Activated naive CD4-positive, alpha-beta T cell treated with anti-CD3 and anti-CD28 coated beads, Interleukin-2, amount 50 U/mL, for 24 hours (primary cell): ENCODE results near the gene PTPRM.

ENCODE experiments used
- H3K27ac Mint-ChIP-seq: one replicate; pipeline ENCODE4 v1.8.0; 2021; ENCODE audit warnings: mild to moderate bottlenecking, mixed read lengths
- H3K27me3 Mint-ChIP-seq: one replicate; pipeline ENCODE4 v1.8.0; 2021; ENCODE audit warnings: mixed read lengths
- H3K36me3 Mint-ChIP-seq: one replicate; pipeline ENCODE4 v1.8.0; 2021; ENCODE audit warnings: mixed read lengths
- H3K4me1 Mint-ChIP-seq: one replicate; pipeline ENCODE4 v1.8.0; 2021; ENCODE audit warnings: mixed read lengths
- H3K4me3 Mint-ChIP-seq: one replicate; pipeline ENCODE4 v1.8.0; 2021; ENCODE audit warnings: mild to moderate bottlenecking, mixed read lengths
- H3K9me3 Mint-ChIP-seq: one replicate; pipeline ENCODE4 v1.8.0; 2021; ENCODE audit warnings: mixed read lengths

PTPRM gene

DNA sequence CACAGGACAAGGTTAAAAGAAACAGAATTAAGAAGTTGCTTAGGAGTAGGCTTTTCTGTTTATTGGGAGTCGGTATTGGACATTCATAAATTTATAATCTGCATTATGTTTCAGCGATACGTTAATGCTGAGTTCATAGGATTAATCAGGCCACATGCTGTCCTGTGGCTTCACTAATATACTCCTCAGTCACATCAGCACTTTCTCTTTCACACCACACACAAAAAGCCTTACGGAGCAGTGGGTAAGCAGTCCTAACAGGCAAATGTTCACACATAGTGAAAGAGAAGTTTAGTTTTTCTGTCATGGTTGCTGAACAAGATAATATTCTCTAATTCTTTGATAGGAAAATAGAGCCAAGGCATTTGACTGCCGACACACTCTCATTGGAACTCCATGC is 630.4 kb downstream of the PTPRM start:
- H3K4me3 Mint-ChIP-seq: no peak overlapping the region
- no peaks in the 10 kb centered on the region for H3K4me1 Mint-ChIP-seq
- no peaks in the 10 kb centered on the region for H3K9me3 Mint-ChIP-seq
- H3K27ac Mint-ChIP-seq: no peak overlapping the region
- H3K36me3 Mint-ChIP-seq: no peaks in the 10 kb centered on the region
- no peaks in the 10 kb centered on the region for H3K27me3 Mint-ChIP-seq

DNA sequence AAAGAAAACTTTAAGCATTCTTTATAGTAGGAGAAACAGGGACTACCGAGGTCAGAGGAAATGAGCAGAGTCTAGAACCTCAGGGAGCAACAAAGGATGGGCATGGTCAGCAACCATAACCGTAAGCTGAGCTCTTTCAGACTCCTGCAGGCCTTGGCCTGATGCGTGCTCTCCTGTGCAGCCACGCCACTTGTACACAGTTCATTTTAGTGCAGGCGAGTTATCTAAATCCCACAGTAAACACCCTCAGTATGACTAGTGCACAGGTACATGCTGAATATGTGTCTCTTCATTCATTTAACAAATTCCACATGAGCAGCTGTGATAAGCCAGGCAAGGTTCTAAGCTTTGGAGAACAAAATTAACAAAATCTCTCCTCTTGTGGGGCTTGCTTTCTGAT is 640.9 kb downstream of the PTPRM start:
- Mint-ChIP-seq H3K27ac (no peak overlapping the region), H3K9me3 (peaks cover 11% of the 10 kb centered on the region), H3K36me3 (peaks cover 1% of the 10 kb centered on the region), H3K4me1 (no peaks in the 10 kb centered on the region), H3K27me3 (peaks cover 1% of the 10 kb centered on the region), H3K4me3 (no peak overlapping the region)

DNA sequence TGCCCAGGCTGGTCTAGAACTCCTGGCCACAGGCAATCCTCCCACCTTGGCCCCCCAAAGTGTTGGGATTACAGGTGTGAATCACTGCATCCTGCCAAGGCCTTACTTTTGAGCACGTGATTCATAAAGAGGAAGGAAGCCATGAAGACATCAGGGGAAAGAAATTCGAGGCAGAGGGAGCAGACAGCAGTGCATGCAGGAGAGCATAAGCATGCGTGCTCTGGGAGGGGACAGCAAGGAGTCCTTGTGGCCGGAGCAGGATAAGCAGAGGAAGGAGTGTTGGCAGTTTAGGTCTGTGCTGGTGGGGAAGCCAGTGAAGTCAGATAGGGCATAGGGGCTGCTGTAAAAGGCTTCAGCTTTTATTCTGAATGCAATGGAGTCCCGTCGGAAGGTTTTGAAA is 641.6 kb downstream of the PTPRM start:
- peaks cover 11% of the 10 kb centered on the region for H3K9me3 Mint-ChIP-seq
- H3K27ac Mint-ChIP-seq: no peak overlapping the region
- H3K27me3 Mint-ChIP-seq: peaks cover 1% of the 10 kb centered on the region
- no peaks in the 10 kb centered on the region for H3K4me1 Mint-ChIP-seq
- no peak overlapping the region for H3K4me3 Mint-ChIP-seq
- H3K36me3 Mint-ChIP-seq: peaks cover 1% of the 10 kb centered on the region

DNA sequence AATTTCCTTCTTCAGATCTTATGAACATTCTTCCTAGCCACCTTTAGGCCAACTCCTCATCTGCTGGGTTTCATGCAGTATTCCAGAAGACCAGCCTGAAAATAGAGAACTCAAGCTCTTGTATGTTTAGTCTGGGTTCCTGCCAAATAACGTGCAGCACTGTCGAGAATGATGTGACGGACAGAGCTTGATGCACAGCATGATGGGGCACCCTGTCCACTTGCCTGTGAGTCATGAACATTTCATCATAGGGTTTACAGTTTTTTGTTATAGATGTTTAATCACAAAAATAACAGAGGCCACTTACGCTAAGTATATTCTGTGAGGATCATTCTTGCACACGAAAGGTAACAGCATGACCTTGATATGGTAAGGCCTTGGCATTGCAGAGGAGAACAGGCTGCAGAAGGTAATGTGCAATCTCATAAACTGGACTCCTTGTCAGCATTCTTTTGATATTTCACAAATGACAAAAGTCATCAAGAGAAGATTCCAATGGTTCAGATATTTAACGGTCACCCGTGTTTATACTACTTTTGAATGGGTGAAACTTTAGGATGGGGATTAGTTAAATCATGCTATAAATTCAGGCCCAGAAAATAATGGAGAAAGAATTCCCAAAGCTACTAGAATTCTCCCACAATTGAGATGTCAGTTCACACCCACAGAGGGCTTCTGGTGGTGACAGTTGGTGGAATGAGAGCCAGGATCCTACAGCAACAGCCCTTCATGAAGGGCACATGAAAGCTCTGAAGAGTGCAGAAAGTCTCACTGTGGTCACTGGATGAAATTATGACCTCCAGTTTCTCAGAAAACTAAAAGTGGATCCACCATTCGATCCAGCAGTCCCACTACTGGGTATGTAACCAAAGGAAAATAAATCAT is 646.0 kb downstream of the PTPRM start:
- no peaks in the 10 kb centered on the region for H3K4me1 Mint-ChIP-seq

DNA sequence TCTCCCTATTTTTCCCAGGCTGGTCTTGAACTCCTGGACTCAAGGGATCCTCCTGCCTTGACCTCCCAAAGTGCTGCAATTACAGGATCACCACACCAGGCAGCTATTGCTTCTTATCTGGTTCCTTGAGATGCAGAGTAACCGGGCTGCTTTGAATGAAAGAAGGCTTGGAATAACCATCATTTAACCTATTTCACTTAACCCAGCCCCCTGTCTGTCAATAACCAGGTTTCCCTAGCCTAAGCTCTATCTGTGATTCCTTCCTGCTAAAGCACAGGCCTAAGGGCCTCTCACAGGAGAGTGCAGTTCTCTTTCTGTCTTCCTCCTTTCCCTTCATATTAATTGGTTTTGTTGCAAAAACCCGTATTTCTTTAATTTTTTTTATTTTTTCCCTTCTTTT is 648.6 kb downstream of the PTPRM start:
- no peaks in the 10 kb centered on the region for H3K4me1 Mint-ChIP-seq
- no peak overlapping the region for H3K27ac Mint-ChIP-seq
- H3K9me3 Mint-ChIP-seq: peaks cover 2% of the 10 kb centered on the region
- H3K36me3 Mint-ChIP-seq: peaks cover 1% of the 10 kb centered on the region
- H3K27me3 Mint-ChIP-seq: no peaks in the 10 kb centered on the region
- no peak overlapping the region for H3K4me3 Mint-ChIP-seq

More for the DNA sequence above, 646.0 kb downstream of the PTPRM start:
- Mint-ChIP-seq H3K27ac (no peak overlapping the region), H3K4me3 (no peak overlapping the region), H3K27me3 (no peaks in the 10 kb centered on the region), H3K9me3 (peaks cover 7% of the 10 kb centered on the region), H3K36me3 (peaks cover 1% of the 10 kb centered on the region)

DNA sequence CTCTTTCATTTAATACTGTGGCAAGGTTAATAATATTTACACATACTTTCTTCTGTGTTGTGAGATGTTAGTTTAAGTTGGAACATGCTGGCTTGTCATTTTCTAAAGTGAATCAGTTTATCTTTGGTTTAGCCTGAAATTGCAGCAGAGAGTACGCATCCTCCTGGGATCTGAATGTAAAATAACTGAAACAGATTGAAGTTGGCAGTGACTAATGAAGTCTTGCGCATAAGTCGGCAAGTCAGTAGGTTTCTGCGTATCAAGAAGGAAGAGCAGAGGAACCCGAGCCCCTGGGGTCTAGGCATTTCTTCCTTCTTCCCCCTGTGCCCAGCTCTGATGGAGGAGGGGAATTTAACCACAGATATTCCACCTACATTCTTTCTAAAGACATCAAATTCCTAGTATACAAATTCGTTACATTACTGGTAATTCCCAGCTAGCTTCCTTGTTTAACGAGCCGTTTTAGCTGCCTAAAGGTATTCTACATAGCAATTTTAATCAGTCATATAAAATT is 650.0 kb downstream of the PTPRM start:
- H3K9me3 Mint-ChIP-seq: no peaks in the 10 kb centered on the region
- H3K27me3 Mint-ChIP-seq: no peaks in the 10 kb centered on the region
- no peak overlapping the region for H3K4me3 Mint-ChIP-seq
- H3K4me1 Mint-ChIP-seq: no peaks in the 10 kb centered on the region
- H3K36me3 Mint-ChIP-seq: no peaks in the 10 kb centered on the region
- no peak overlapping the region for H3K27ac Mint-ChIP-seq

DNA sequence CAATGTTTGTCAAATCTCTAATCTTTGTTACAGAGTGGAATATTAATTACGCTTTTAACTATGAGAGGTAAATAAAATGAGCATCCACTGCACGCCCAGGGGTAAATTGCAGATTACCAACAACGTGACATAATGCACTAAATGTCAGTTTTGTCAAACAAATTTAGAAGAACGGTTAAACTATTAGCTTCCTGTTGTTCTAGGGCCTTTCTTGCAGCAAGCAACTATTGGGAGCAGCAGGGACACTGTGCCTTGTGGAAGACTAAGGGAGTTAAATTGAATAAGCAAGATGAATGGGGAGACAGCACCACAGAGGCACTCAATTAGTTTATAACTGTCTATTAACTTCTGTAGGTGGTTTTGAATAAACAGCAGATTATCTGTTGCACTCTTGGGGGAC is 651.1 kb downstream of the PTPRM start:
- H3K27me3 Mint-ChIP-seq: no peaks in the 10 kb centered on the region
- no peak overlapping the region for H3K4me3 Mint-ChIP-seq
- no peaks in the 10 kb centered on the region for H3K4me1 Mint-ChIP-seq
- H3K9me3 Mint-ChIP-seq: no peaks in the 10 kb centered on the region
- H3K27ac Mint-ChIP-seq: no peak overlapping the region
- no peaks in the 10 kb centered on the region for H3K36me3 Mint-ChIP-seq

DNA sequence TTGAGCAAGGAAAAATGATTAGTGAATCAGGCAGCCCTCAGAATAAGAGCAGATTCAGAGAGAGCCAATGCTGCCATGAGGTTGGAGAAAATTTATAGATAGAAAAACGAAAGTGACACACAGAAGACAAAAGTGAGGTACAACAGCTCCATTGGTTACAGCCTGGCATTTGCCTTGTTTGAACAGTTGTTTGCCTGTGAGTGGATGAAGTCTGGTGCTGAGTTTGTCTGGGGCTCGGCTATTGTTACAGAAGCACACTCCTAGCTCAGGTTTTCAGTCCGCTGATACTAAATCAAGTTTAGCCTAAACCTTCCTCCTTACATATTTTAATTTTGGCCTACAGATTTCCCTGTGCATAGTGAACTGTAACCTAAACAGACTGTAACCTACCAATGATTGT is 654.3 kb downstream of the PTPRM start:
- H3K4me3 Mint-ChIP-seq: no peak overlapping the region
- no peaks in the 10 kb centered on the region for H3K27me3 Mint-ChIP-seq
- no peaks in the 10 kb centered on the region for H3K9me3 Mint-ChIP-seq
- H3K4me1 Mint-ChIP-seq: no peaks in the 10 kb centered on the region
- H3K27ac Mint-ChIP-seq: no peak overlapping the region
- H3K36me3 Mint-ChIP-seq: no peaks in the 10 kb centered on the region

DNA sequence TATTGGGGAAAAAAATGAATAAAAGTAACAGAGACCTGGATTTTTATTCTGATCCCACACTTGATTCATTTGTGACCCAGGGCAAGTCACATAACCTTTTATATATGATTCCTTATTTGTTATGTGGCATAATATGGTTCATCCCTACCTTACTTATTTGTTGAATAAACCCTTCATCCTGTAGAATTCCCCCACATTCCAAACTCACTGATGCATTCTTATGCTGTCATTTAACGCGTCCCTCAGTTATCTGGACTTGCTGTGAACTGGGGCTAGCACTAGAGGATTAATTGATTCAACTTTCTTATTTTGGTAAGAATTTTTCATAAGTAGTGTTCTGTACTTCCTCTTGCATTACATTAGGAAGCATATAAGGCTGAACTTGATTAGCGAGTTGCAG is 657.5 kb downstream of the PTPRM start:
- no peaks in the 10 kb centered on the region for H3K36me3 Mint-ChIP-seq
- H3K9me3 Mint-ChIP-seq: no peaks in the 10 kb centered on the region
- no peaks in the 10 kb centered on the region for H3K27me3 Mint-ChIP-seq
- no peak overlapping the region for H3K27ac Mint-ChIP-seq
- no peak overlapping the region for H3K4me3 Mint-ChIP-seq
- H3K4me1 Mint-ChIP-seq: no peaks in the 10 kb centered on the region

DNA sequence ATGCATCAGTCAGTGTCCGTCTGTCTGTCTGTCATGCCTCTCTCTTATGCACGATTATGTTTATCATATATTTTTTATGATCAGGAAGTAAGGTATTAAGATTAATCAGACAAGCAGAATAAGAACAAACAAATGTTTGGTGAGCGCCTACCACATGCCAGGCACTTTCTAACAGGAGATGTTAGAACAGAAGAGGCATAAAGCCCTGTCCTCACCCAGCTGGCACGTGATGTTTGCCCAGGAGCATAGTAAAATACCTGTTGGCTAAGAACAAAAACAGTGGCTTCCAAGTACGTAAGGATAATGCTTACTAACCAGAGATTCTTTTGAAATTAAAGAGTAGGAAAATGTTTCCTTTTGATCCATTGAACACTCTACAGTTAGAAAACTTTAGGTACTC is 661.9 kb downstream of the PTPRM start:
- Mint-ChIP-seq H3K4me3 (no peak overlapping the region), H3K27me3 (no peaks in the 10 kb centered on the region), H3K27ac (no peak overlapping the region), H3K9me3 (no peaks in the 10 kb centered on the region), H3K36me3 (no peaks in the 10 kb centered on the region), H3K4me1 (no peaks in the 10 kb centered on the region)

DNA sequence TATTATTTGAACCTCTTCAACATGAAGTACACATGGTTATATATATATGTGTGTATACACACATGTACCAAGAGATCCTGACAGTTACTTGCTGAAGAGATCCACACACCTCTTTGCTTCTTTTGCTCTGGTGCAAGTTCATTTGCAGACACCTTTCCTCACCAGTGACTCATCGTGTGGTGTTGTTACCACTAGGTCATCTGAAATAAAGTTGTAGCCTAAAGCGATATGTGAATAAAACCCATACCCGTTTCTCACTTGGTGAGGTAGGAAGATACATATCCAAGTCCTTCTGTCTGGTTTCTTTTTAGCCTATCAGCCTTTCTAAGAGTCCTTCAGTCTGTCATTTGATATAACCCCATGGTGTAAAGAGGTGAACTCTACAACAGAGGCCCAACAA is 662.7 kb downstream of the PTPRM start:
- Mint-ChIP-seq H3K36me3 (no peaks in the 10 kb centered on the region), H3K9me3 (no peaks in the 10 kb centered on the region), H3K27me3 (no peaks in the 10 kb centered on the region), H3K4me1 (no peaks in the 10 kb centered on the region), H3K4me3 (no peak overlapping the region), H3K27ac (no peak overlapping the region)

DNA sequence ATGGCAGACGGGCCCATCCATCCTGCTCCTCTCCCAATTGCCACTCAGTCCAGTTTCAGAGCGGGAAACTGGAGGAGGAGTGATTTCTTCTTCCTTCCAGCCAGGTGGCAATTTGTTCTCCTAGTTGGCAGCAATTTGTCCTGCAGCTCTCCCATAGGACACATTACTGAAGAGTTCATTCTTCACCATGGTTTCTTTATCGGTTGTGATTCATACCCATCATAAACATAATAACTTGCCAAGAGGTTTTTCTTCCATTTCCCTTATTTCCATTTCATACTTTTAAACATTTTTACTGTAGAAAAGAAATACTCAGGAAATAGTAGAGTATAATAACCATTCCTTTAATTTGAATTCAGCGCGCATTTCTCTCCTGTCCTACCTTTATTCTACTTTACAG is 664.2 kb downstream of the PTPRM start:
- no peaks in the 10 kb centered on the region for H3K9me3 Mint-ChIP-seq
- no peaks in the 10 kb centered on the region for H3K27me3 Mint-ChIP-seq
- no peak overlapping the region for H3K4me3 Mint-ChIP-seq
- H3K27ac Mint-ChIP-seq: no peak overlapping the region
- H3K4me1 Mint-ChIP-seq: no peaks in the 10 kb centered on the region
- H3K36me3 Mint-ChIP-seq: no peaks in the 10 kb centered on the region

DNA sequence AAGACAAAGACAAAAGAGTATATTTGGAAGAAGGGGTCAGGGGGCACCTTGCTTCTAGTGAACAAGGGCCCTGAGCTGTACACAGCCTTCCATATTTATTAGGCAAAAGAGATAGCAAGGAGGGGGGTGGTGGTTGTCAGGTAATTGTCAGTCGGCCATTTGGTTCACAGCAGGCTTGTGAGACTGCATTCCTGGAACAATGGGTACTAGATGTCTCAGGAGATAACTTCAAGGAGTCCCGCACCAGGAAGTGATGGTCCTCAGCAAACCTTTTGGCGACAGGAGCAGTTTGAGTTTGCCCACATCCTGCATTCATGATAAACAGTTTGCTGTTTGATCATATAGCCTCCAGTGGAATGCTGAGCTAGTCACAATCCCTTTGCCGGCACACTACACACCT is 665.7 kb downstream of the PTPRM start:
- Mint-ChIP-seq H3K27ac (no peak overlapping the region), H3K27me3 (no peaks in the 10 kb centered on the region), H3K9me3 (no peaks in the 10 kb centered on the region), H3K4me3 (no peak overlapping the region), H3K4me1 (no peaks in the 10 kb centered on the region), H3K36me3 (no peaks in the 10 kb centered on the region)

DNA sequence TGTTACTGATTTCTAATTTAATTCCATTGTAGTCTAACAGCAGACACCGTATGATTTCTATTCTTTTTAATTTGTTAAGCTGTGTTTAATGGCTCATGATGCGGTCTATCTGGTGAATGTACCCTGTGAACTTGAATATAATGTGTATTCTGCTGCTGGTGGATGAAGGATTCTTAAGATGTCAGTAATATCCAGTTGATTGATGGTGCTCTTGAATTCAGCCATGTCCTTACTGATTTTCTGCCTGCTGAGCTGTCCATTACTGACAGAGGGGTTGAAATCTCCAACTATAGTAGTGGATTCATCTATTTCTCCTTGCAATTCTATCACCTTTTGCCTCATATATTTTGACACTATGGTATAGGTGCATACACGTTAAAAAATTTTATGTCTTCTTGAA is 668.8 kb downstream of the PTPRM start:
- Mint-ChIP-seq H3K36me3 (no peaks in the 10 kb centered on the region), H3K27ac (no peak overlapping the region), H3K27me3 (no peaks in the 10 kb centered on the region), H3K9me3 (peaks cover 7% of the 10 kb centered on the region), H3K4me3 (no peak overlapping the region), H3K4me1 (no peaks in the 10 kb centered on the region)

DNA sequence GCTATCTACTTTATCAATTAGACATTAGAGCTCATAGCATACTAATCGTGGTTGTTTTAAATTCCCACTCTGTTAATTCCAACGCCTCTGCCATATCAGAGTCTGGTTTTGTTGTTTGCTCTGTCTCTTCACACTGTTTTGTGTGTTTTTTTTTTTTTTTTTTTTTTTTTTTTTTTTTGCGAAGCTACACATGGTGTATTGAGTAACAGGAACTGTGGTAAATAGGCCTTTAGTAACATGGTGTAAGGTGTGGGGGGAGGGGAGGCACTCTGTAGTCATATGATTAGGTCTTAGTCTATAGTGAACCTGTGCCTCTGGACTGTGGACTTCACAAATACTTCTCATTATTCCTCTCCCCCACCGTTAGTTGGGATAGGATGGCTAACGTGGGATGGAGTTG is 671.4 kb downstream of the PTPRM start:
- H3K4me3 Mint-ChIP-seq: no peak overlapping the region
- H3K9me3 Mint-ChIP-seq: peaks cover 7% of the 10 kb centered on the region
- no peaks in the 10 kb centered on the region for H3K27me3 Mint-ChIP-seq
- H3K27ac Mint-ChIP-seq: no peak overlapping the region
- no peaks in the 10 kb centered on the region for H3K36me3 Mint-ChIP-seq
- no peaks in the 10 kb centered on the region for H3K4me1 Mint-ChIP-seq

DNA sequence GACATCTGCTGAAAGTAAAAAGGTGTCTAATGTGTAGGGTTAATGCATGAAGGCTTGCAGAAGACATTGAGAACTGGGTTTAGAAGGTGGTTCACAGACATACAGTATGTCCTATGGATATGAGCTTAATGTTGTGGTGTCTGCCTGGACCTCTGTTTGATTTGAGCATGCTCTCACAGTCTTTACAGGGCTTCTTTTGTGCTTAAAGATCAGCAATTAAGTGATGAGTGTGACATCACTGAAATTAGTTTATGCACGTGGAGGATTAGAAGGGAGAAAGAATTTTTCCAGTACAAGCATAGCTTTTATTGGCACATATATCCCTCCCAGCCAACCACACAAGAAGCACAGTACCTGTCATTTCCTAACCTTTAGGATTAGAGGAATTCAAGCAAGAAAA is 674.6 kb downstream of the PTPRM start:
- no peaks in the 10 kb centered on the region for H3K27me3 Mint-ChIP-seq
- H3K36me3 Mint-ChIP-seq: no peaks in the 10 kb centered on the region
- no peak overlapping the region for H3K27ac Mint-ChIP-seq
- H3K4me3 Mint-ChIP-seq: no peak overlapping the region
- no peaks in the 10 kb centered on the region for H3K4me1 Mint-ChIP-seq
- peaks cover 7% of the 10 kb centered on the region for H3K9me3 Mint-ChIP-seq
